ENCODE results near the gene AMBP.
"Not testable (repeated sequence)": the region's sequence is repeated elsewhere in the genome, so short reads cannot be mapped to it uniquely, and the experiment has no call there.

AMBP gene

GRCh38 chr9:114051706-114052105 is 26.4 kb downstream of the AMBP start:
- no peak for DNase-seq (ENCODE audit: low read depth, low spot score)

- no peak for DNase-seq (ENCODE audit: low read depth, low spot score)
These were observed 26.8 kb downstream of the AMBP start for GRCh38 chr9:114051281-114051680.

- DNase-seq (ENCODE audit: low read depth, low spot score): no peak
These were observed 27.5 kb downstream of the AMBP start for GRCh38 chr9:114050646-114051045.

- DNase-seq (ENCODE audit: low read depth, low spot score): no peak
These were observed 27.9 kb downstream of the AMBP start for GRCh38 chr9:114050226-114050568.

GRCh38 chr9:114049441-114050225 is 28.5 kb downstream of the AMBP start:
- no peak for DNase-seq (ENCODE audit: low read depth, low spot score)

GRCh38 chr9:114048533-114049415 is 29.3 kb downstream of the AMBP start:
- no peak for DNase-seq (ENCODE audit: low read depth, low spot score)

GRCh38 chr9:114047717-114048116 is 30.4 kb downstream of the AMBP start:
- no peak for DNase-seq (ENCODE audit: low read depth, low spot score)

GRCh38 chr9:114046875-114047274 is 31.2 kb downstream of the AMBP start:
- DNase-seq (ENCODE audit: low read depth, low spot score): no peak

- DNase-seq (ENCODE audit: low read depth, low spot score): no peak
These were observed 31.8 kb downstream of the AMBP start for GRCh38 chr9:114046237-114046755.

GRCh38 chr9:114043660-114044059 is 34.4 kb downstream of the AMBP start:
- DNase-seq (ENCODE audit: low read depth, low spot score): not testable (repeated sequence)

- no peak for DNase-seq (ENCODE audit: low read depth, low spot score)
These were observed 38.6 kb downstream of the AMBP start for GRCh38 chr9:114039484-114039883.

GRCh38 chr9:114038724-114039313 is 39.3 kb downstream of the AMBP start:
- DNase-seq (ENCODE audit: low read depth, low spot score): no peak

- no peak for DNase-seq (ENCODE audit: low read depth, low spot score)
These were observed 40.0 kb downstream of the AMBP start for GRCh38 chr9:114037961-114038723.

- no peak for DNase-seq (ENCODE audit: low read depth, low spot score)
These were observed 40.9 kb downstream of the AMBP start for GRCh38 chr9:114037249-114037648.

- DNase-seq (ENCODE audit: low read depth, low spot score): no peak
These were observed 42.0 kb downstream of the AMBP start for GRCh38 chr9:114035845-114036801.

GRCh38 chr9:114035221-114035844 is 42.8 kb downstream of the AMBP start:
- DNase-seq (ENCODE audit: low read depth, low spot score): no peak

GRCh38 chr9:114034661-114035062 is 43.4 kb downstream of the AMBP start:
- no peak for DNase-seq (ENCODE audit: low read depth, low spot score)

GRCh38 chr9:114034196-114034595 is 43.9 kb downstream of the AMBP start:
- DNase-seq (ENCODE audit: low read depth, low spot score): no peak

GRCh38 chr9:114033397-114034103 is 44.5 kb downstream of the AMBP start:
- no peak for DNase-seq (ENCODE audit: low read depth, low spot score)
